GM21367 (cell line): ENCODE measurements around the gene YWHAQ.
"Not testable (repeated sequence)": the region's sequence is repeated elsewhere in the genome, so short reads cannot be mapped to it uniquely, and the experiment has no call there.

Source experiments
- ATAC-seq: cut with Tn5 transposase; IDR thresholded peaks from one replicate; pipeline ENCODE4 v1.9.1; 2021; ENCODE audit not compliant: unreplicated experiment

YWHAQ gene

GRCh38 chr2:9634133-9634532 lies 3.3 kb upstream of the YWHAQ start:
- ATAC-seq, result no peak

- no peak for ATAC-seq
Observed at GRCh38 chr2:9631878-9632700, 1.3 kb upstream of the YWHAQ start.

DNA sequence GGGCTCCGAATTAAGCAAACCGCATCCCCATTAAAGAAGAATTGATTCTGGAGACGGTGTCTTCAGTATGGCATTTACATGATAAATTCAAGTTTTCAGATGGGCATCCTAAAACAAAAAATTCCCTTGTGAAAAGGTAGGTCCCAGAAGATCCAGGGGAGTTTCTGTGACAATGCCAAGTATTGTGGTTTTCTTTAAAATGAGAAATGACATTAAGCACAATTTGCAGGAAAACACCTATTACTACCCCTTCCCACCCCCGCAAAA lies 689 bp upstream of the YWHAQ start:
- no peak for ATAC-seq

DNA sequence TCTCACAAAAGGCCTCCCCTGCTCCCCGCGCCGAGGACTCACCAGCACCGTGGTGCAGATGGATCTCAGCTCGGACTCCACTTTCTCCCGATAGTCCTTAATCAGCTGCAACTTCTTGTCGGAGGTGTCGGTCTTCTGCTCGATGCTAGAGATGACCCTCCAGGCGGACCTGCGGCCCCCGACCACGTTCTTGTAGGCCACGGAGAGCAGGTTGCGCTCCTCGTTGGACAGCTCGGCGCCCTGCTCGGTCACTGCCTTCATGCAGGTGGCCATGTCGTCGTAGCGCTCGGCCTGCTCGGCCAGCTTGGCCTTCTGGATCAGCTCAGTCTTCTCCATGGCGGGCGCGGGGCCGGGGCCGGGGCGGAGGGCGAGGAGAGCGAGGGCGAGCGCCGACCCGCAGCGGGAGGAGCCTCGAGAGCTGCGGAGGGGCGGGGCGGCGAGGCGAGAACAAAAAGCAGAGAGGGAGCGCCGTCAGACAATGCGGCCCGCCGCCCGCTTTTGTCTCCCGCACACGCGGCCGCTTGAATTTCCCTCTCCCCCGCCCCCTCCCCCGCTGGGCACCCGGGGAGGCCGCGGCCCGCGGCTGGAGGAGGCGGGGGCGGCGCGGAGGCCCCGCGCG lies 571 bp downstream of the YWHAQ start:
- peak; percentile 34 for ATAC-seq

DNA sequence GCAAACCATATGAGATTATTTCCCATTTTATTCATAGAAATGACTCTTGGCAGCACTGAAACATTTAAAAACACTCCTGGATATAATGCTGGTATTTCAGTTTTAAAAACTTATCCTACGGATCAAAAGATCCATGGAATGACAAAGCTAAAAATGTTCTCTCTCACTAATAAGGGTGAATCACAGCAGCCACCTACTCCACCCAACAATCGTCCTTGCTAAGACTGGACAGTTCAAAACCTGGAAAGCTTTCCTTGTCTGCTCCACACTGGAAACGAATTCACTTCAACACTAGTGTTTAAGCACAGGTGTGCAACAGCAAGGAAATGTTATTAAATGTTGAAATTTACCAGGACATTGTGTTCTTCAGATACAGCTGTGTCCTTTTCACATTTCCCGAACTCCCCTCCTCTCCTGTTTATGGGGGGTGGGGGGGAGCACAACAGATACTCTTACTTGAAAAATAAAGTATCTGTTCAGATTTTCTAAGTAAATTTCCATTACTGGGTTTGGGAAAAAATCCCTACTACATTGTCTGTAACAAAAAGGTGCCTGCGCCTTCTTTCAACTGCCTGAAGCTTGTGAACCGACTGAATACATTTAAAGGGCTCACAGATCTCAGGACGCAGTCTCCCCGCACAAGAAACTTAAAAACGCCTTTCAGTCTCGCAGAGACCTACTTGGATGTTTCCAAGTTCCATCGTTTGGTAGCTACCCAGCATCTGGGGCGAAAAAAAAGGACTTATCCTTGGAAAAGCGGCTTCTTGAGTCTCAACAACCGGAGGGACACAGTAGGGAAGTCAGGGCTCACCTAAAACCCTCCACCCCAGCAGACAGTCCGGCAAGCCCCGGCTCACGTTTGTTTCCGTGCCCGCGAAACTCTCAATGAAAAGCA lies 1.3 kb downstream of the YWHAQ start:
- no peak for ATAC-seq

DNA sequence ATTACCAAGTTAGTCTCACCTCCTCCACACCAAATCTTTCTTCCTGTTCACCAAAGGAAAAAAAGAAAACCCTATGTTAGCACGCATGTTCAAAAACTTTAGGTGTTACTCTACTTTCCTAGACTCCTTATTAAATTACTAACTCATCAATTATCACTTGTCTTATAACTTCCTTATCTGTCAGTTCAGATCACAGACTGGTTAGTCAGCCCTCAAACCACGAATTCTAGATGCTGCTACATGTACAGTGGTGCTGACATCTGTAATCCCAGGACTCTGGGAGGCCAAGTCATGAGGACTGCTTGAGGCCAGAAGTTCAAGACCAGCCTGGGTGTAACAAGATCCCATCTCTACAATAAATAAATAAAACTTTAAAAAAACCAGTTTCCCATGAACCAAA lies 3.5 kb downstream of the YWHAQ start:
- ATAC-seq, result no peak

- no peak for ATAC-seq
Observed at GRCh38 chr2:9623151-9623550, 7.6 kb downstream of the YWHAQ start.

DNA sequence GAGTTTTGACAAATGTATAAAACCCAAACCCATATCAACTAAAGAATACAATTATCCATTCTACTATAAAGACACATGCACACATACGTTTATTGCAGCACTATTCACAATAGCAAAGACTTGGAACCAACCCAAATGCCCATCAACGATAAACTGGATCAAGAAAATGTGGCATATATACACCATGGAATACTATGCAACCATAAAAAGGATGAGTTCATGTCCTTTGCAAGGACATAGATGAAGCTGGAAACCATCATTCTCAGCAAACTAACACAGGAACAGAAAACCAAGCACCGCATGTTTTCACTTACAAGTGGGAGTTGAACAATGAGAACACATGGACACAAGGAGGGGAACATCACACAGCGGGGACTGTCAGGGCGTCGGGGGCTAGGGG lies 9.1 kb downstream of the YWHAQ start:
- ATAC-seq, result not testable (repeated sequence)

DNA sequence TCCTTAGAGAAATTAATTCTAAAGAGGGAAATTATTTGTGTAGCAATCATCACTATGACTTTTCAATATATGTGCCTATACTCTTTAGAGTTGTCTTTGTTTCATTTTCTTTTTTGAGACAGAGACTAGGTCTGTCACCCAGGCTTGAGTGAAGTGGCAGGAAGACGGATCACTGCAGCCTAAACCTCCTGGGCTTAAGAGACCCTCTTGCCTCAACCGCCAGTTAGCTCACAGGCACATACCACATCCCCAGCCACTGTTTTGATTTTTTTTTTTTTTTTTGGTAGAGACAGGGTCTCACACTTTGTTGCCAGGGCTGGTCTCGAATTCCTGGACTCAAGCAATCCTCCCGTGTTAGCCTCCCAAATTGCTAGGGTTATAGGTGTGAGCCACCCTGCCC lies 12.4 kb downstream of the YWHAQ start:
- ATAC-seq, result no peak

- ATAC-seq, result no peak
Observed at GRCh38 chr2:9617749-9618148, 13.0 kb downstream of the YWHAQ start.

- ATAC-seq, result no peak
Observed at GRCh38 chr2:9617296-9617695, 13.5 kb downstream of the YWHAQ start.

DNA sequence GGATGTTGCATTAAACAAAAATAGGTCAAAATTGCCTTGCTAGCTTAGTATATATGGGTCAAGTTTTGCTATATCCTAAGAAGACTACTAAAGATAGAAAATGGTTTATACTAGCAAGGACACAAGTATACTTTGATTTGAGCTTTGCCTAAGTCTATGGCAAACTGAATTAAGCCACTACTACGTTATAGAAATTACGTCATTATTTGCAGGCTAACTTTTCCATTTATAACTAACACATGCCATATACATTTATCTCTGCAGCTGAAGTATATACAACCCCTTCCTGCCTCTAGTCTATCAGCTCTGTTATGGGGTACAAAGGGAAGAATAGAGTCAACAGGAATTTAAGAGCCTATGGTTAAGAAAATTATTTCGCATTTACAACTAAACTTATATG lies 16.2 kb downstream of the YWHAQ start:
- no peak for ATAC-seq

GRCh38 chr2:9613291-9613690 lies 17.5 kb downstream of the YWHAQ start:
- ATAC-seq, result no peak

- not testable (repeated sequence) for ATAC-seq
Observed at GRCh38 chr2:9611549-9611912, 19.3 kb downstream of the YWHAQ start.

GRCh38 chr2:9610781-9611548 lies 19.8 kb downstream of the YWHAQ start:
- no peak for ATAC-seq

GRCh38 chr2:9608491-9608890 lies 22.3 kb downstream of the YWHAQ start:
- not testable (repeated sequence) for ATAC-seq

- ATAC-seq, result no peak
Observed at GRCh38 chr2:9602412-9602811, 28.4 kb downstream of the YWHAQ start.

- no peak for ATAC-seq
Observed at GRCh38 chr2:9601397-9601796, 29.4 kb downstream of the YWHAQ start.

GRCh38 chr2:9599430-9599829 lies 31.4 kb downstream of the YWHAQ start:
- ATAC-seq, result no peak

DNA sequence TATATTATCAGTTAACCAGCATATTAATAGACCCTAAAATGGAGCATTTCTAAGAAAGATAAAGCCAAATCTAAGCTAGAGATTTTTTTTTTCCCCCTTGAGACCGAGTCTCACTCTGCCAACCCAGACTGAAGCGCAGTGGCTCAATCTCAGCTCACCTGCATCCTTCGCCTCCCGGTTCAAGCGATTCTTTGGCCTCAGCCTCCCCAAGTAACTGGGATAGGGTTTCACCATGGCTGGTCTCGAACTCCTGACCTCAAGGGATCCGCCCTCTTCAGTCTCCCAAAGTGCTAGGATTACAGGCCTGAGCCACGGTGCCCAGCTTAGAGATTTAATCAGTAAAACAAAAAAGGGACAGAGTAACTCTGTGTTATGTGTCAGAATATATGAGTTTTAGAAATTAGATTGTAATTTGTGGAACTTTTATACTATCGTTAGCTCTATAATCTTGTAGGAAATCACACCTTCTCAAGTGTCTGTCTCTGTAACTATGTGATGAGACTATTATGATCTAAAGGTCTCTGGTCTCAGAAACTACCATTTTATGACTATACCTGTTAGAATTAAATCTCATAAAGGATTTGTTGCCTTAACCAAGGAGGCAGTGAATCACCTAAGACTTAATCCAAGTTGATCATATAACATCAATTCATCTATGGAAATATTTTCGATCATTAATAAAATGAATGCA lies 34.0 kb downstream of the YWHAQ start:
- no peak for ATAC-seq

GRCh38 chr2:9595746-9596145 lies 35.1 kb downstream of the YWHAQ start:
- ATAC-seq, result no peak
